LoVo (cell line): ENCODE data around the gene PHF12.

ENCODE experiments used
- DNase-seq: peaks from one replicate; pipeline ENCODE4 v3.0.0-alpha.2; 2016; ENCODE audit warnings: low spot score

Gene PHF12

GRCh38 chr17:28975031-28975430, 23.7 kb upstream of the PHF12 start:
- DNase-seq: no peak

GRCh38 chr17:28974451-28974850, 23.1 kb upstream of the PHF12 start:
- DNase-seq: no peak

- no peak for DNase-seq
Observed at GRCh38 chr17:28973425-28973824, 22.1 kb upstream of the PHF12 start.

GRCh38 chr17:28972437-28972836, 21.1 kb upstream of the PHF12 start:
- no peak for DNase-seq

- DNase-seq: no peak
Observed at GRCh38 chr17:28970879-28971278, 19.6 kb upstream of the PHF12 start.

GRCh38 chr17:28969706-28970393, 18.5 kb upstream of the PHF12 start:
- DNase-seq: no peak

GRCh38 chr17:28968914-28969295, 17.6 kb upstream of the PHF12 start:
- no peak for DNase-seq

GRCh38 chr17:28968231-28968913, 17.1 kb upstream of the PHF12 start:
- no peak for DNase-seq

GRCh38 chr17:28967221-28968135, 16.2 kb upstream of the PHF12 start:
- no peak for DNase-seq

- DNase-seq: no peak
Observed at GRCh38 chr17:28963841-28964240, 12.5 kb upstream of the PHF12 start.

- DNase-seq: no peak
Observed at GRCh38 chr17:28963055-28963611, 11.8 kb upstream of the PHF12 start.

- DNase-seq: no peak
Observed at GRCh38 chr17:28961391-28961790, 10.1 kb upstream of the PHF12 start.

GRCh38 chr17:28960256-28961061, 9.1 kb upstream of the PHF12 start:
- no peak for DNase-seq

GRCh38 chr17:28959471-28959871, 8.2 kb upstream of the PHF12 start:
- no peak for DNase-seq

- DNase-seq: no peak
Observed at GRCh38 chr17:28958820-28959455, 7.6 kb upstream of the PHF12 start.

- no peak for DNase-seq
Observed at GRCh38 chr17:28957992-28958355, 6.7 kb upstream of the PHF12 start.

- no peak for DNase-seq
Observed at GRCh38 chr17:28957277-28957991, 6.1 kb upstream of the PHF12 start.

GRCh38 chr17:28956861-28957260, 5.5 kb upstream of the PHF12 start:
- no peak for DNase-seq

GRCh38 chr17:28956112-28956511, 4.8 kb upstream of the PHF12 start:
- no peak for DNase-seq

- DNase-seq: no peak
Observed at GRCh38 chr17:28955408-28955807, 4.1 kb upstream of the PHF12 start.

GRCh38 chr17:28954886-28955285, 3.6 kb upstream of the PHF12 start:
- DNase-seq: no peak
